Type B pancreatic cell (in vitro differentiated cells): ENCODE measurements around the gene CYP27B1. TPM values are rescaled to one million over a fixed set of nuclear protein-coding genes. Genes with fewer than 3 reads are reported as not detected.
A peak's percentile ranks its signal among the peaks of the same experiment; 100 is the strongest.
"Not testable (repeated sequence)": the region's sequence is repeated elsewhere in the genome, so short reads cannot be mapped to it uniquely, and the experiment has no call there.

ENCODE experiments used
- DNase-seq: peaks from one replicate; pipeline ENCODE4 v3.0.0; 2021; ENCODE audit warnings: mixed read lengths; ENCODE audit not compliant: unreplicated experiment; ENCODE audit errors: extremely low spot score
- H3K27ac Mint-ChIP-seq: 2 replicates; pipeline ENCODE4 v1.8.0; 2021; ENCODE audit warnings: mild to moderate bottlenecking, mixed read lengths
- H3K27me3 Mint-ChIP-seq: 2 replicates; pipeline ENCODE4 v1.8.0; 2021; ENCODE audit warnings: mixed read lengths
- H3K36me3 Mint-ChIP-seq: 2 replicates; pipeline ENCODE4 v1.8.0; 2021; ENCODE audit warnings: mixed read lengths
- H3K4me1 Mint-ChIP-seq: one replicate; pipeline ENCODE4 v1.8.0; 2021; ENCODE audit warnings: mixed read lengths; ENCODE audit not compliant: unreplicated experiment
- H3K4me3 Mint-ChIP-seq: 2 replicates; pipeline ENCODE4 v1.8.0; 2021; ENCODE audit warnings: mild to moderate bottlenecking, mixed read lengths
- H3K9me3 Mint-ChIP-seq: 2 replicates; pipeline ENCODE4 v1.8.0; 2021; ENCODE audit warnings: mixed read lengths
- CTCF ChIP-seq: fragments of 200-600 bp; sonication (generic); conservative IDR thresholded peaks from 2 replicates; pipeline ENCODE4 v1.5.0; 2021; ENCODE audit warnings: antibody characterized with exemption, mild to moderate bottlenecking
- total RNA-seq: library from RNA; stranded (reverse); gene quantifications from 2 replicates; pipeline ENCODE4 v1.2.1, GENCODE V29; 2021; ENCODE audit warnings: low replicate concordance

CYP27B1 gene
- total RNA-seq, 1 donor from 2014 or later = 2.2 TPM

GRCh38 chr12:57779736-57780135 lies 12.9 kb upstream of the CYP27B1 start:
- H3K36me3 Mint-ChIP-seq = peaks cover 9% of the 10 kb centered on the region
- H3K4me3 Mint-ChIP-seq = no peak overlapping the region
- peaks cover 7% of the 10 kb centered on the region for H3K4me1 Mint-ChIP-seq
- no peaks in the 10 kb centered on the region for H3K9me3 Mint-ChIP-seq
- H3K27me3 Mint-ChIP-seq = no peaks in the 10 kb centered on the region
- no peak for TF ChIP-seq CTCF
- H3K27ac Mint-ChIP-seq = no peak overlapping the region
- no peak for DNase-seq

GRCh38 chr12:57777911-57778310 lies 11.0 kb upstream of the CYP27B1 start:
- H3K27me3 Mint-ChIP-seq = no peaks in the 10 kb centered on the region
- no peak overlapping the region for H3K27ac Mint-ChIP-seq
- no peak overlapping the region for H3K4me3 Mint-ChIP-seq
- H3K4me1 Mint-ChIP-seq = peaks cover 9% of the 10 kb centered on the region
- no peak for DNase-seq
- H3K9me3 Mint-ChIP-seq = no peaks in the 10 kb centered on the region
- H3K36me3 Mint-ChIP-seq = peaks cover 4% of the 10 kb centered on the region
- TF ChIP-seq CTCF = no peak

- no peaks in the 10 kb centered on the region for H3K27me3 Mint-ChIP-seq
- H3K27ac Mint-ChIP-seq = no peak overlapping the region
- no peak for DNase-seq
- H3K4me3 Mint-ChIP-seq = no peak overlapping the region
- no peaks in the 10 kb centered on the region for H3K36me3 Mint-ChIP-seq
- TF ChIP-seq CTCF = no peak
- H3K9me3 Mint-ChIP-seq = no peaks in the 10 kb centered on the region
- H3K4me1 Mint-ChIP-seq = peaks cover 6% of the 10 kb centered on the region
Observed at GRCh38 chr12:57777367-57777766, 10.5 kb upstream of the CYP27B1 start.

GRCh38 chr12:57776247-57776587 lies 9.3 kb upstream of the CYP27B1 start:
- no peak overlapping the region for H3K4me3 Mint-ChIP-seq

GRCh38 chr12:57775563-57776246 lies 8.8 kb upstream of the CYP27B1 start:
- Mint-ChIP-seq H3K27ac (no peak overlapping the region), H3K27me3 (no peaks in the 10 kb centered on the region), H3K36me3 (peaks cover under 1% of the 10 kb centered on the region), H3K4me3 (no peak overlapping the region), H3K9me3 (no peaks in the 10 kb centered on the region), H3K4me1 (peaks cover 17% of the 10 kb centered on the region)
- DNase-seq = no peak
- no peak for TF ChIP-seq CTCF

More at GRCh38 chr12:57776247-57776587, 9.3 kb upstream of the CYP27B1 start:
- Mint-ChIP-seq H3K27me3 (no peaks in the 10 kb centered on the region), H3K9me3 (no peaks in the 10 kb centered on the region), H3K36me3 (no peaks in the 10 kb centered on the region), H3K4me1 (peaks cover 11% of the 10 kb centered on the region), H3K27ac (no peak overlapping the region)
- no peak for TF ChIP-seq CTCF
- DNase-seq = no peak

- no peaks in the 10 kb centered on the region for H3K27me3 Mint-ChIP-seq
- H3K27ac Mint-ChIP-seq = no peak overlapping the region
- peaks cover 7% of the 10 kb centered on the region for H3K36me3 Mint-ChIP-seq
- H3K4me3 Mint-ChIP-seq = no peak overlapping the region
- TF ChIP-seq CTCF = no peak
- peaks cover 21% of the 10 kb centered on the region for H3K4me1 Mint-ChIP-seq
- no peaks in the 10 kb centered on the region for H3K9me3 Mint-ChIP-seq
- no peak for DNase-seq
Observed at GRCh38 chr12:57775044-57775443, 8.2 kb upstream of the CYP27B1 start.

GRCh38 chr12:57774634-57775033 lies 7.8 kb upstream of the CYP27B1 start:
- peaks cover 21% of the 10 kb centered on the region for H3K4me1 Mint-ChIP-seq
- not testable (repeated sequence) for H3K27me3 Mint-ChIP-seq, H3K9me3 Mint-ChIP-seq, DNase-seq, H3K27ac Mint-ChIP-seq
- peak overlapping the region; percentile 35 for H3K4me3 Mint-ChIP-seq
- H3K36me3 Mint-ChIP-seq = peaks cover 11% of the 10 kb centered on the region
